AG09309 (cell line): ENCODE data around the gene LRPAP1.

ENCODE experiments used
- DNase-seq: peaks from one replicate; pipeline ENCODE4 v3.0.0-alpha.2; 2010; ENCODE audit warnings: low read depth
- H3K4me3 ChIP-seq: 2 replicates; pipeline ENCODE4 v1.5.1; 2011; ENCODE audit warnings: mild to moderate bottlenecking, low read depth, low read length, moderate library complexity; ENCODE audit not compliant: control insufficient read depth
- CTCF ChIP-seq: IDR thresholded peaks from 2 replicates; pipeline ENCODE4 v1.5.1; 2011; ENCODE audit warnings: mild to moderate bottlenecking, low read depth, low read length, inconsistent platforms; ENCODE audit not compliant: insufficient read depth, control insufficient read depth; ENCODE audit errors: missing control alignments

The LRPAP1 gene

GRCh38 chr4:3516061-3516835, 16.0 kb downstream of the LRPAP1 start:
- no peak overlapping the region for H3K4me3 ChIP-seq
- DNase-seq = no peak
- TF ChIP-seq CTCF = no peak

- DNase-seq = no peak
- H3K4me3 ChIP-seq = no peak overlapping the region
- TF ChIP-seq CTCF = no peak
Measured at GRCh38 chr4:3515646-3516045, 16.6 kb downstream of the LRPAP1 start.

- TF ChIP-seq CTCF = peak; percentile 23
Measured at GRCh38 chr4:3514806-3515501, 17.3 kb downstream of the LRPAP1 start.

GRCh38 chr4:3514221-3514780, 17.9 kb downstream of the LRPAP1 start:
- no peak for DNase-seq
- no peak for TF ChIP-seq CTCF

More at GRCh38 chr4:3514806-3515501, 17.3 kb downstream of the LRPAP1 start:
- no peak for DNase-seq
- H3K4me3 ChIP-seq = no peak overlapping the region

GRCh38 chr4:3513807-3514206, 18.4 kb downstream of the LRPAP1 start:
- H3K4me3 ChIP-seq = no peak overlapping the region
- DNase-seq = no peak
- no peak for TF ChIP-seq CTCF

More at GRCh38 chr4:3514221-3514780, 17.9 kb downstream of the LRPAP1 start:
- no peak overlapping the region for H3K4me3 ChIP-seq

GRCh38 chr4:3512719-3513118, 19.5 kb downstream of the LRPAP1 start:
- H3K4me3 ChIP-seq = no peak overlapping the region
- TF ChIP-seq CTCF = no peak
- DNase-seq = no peak
